ENCODE measurements around the gene NCAPG. TPM values are rescaled to one million over a fixed set of nuclear protein-coding genes. Genes with fewer than 3 reads are reported as not detected.
"Not testable (repeated sequence)": the region's sequence is repeated elsewhere in the genome, so short reads cannot be mapped to it uniquely, and the experiment has no call there.

The NCAPG gene
- total and polyA plus RNA-seq, 10 of the 15 experiments (the other 5 are each of a cell fraction or from before 2014, with no cell fraction given), result 17.3 to 93.9 (median 53.7) TPM

- no peaks in the 10 kb centered on the region for H3K79me2 ChIP-seq (ENCODE audit: control insufficient read depth, insufficient read depth, low read length)
- BruUV-seq (replicated peaks), result no TSS peak
- no peak overlapping the region for H3K4me2 ChIP-seq (ENCODE audit: control insufficient read depth, insufficient read depth)
- POLR2A ChIA-PET, result no interaction called here
- ATAC-seq (no peak), FAIRE-seq (no peak), DNase-seq (ENCODE audit: low read depth, low spot score) (no peak)
- H3K27ac ChIP-seq (ENCODE audit: control insufficient read depth, insufficient read depth), result no peak overlapping the region
- no peak for TF ChIP-seq TAF1 (IDR thresholded peaks at IDR 0.05; ENCODE audit: borderline replicate concordance, low read depth, low read length)
- no peak for TF ChIP-seq CTCF (IDR thresholded peaks at IDR 0.05 in 2 of 3, conservative IDR thresholded peaks at IDR 0.05 in 1 of 3; ENCODE audit: control insufficient read depth in 2 of 3, extremely low read depth in 1 of 3, insufficient read depth in 1 of 3, low read depth in 3 of 3, low read length in 3 of 3)
- TF ChIP-seq HDAC2 (IDR thresholded peaks at IDR 0.05), result no peak
- TF ChIP-seq KDM1A (IDR thresholded peaks at IDR 0.05; ENCODE audit: borderline replicate concordance), result no peak
- no peak for TF ChIP-seq ZBTB33 (IDR thresholded peaks at IDR 0.05)
- TF ChIP-seq KAT2A (conservative IDR thresholded peaks at IDR 0.05; ENCODE audit: control insufficient read depth, low read depth, low read length), result no peak
- no peak for TF ChIP-seq PRDM15 (CRISPR knock-in tag; IDR thresholded peaks at IDR 0.05)
- no peak for TF ChIP-seq FOXM1 (IDR thresholded peaks at IDR 0.05; ENCODE audit: low read depth, low read length)
- TF ChIP-seq SIX5 (IDR thresholded peaks at IDR 0.05; ENCODE audit: low read depth, low read length, severe bottlenecking), result no peak
- no peak for TF ChIP-seq BMI1 (IDR thresholded peaks at IDR 0.05; ENCODE audit: borderline replicate concordance)
- RAD21 ChIA-PET (ENCODE audit: unreplicated experiment), result no interaction called here
- 99% methylated on average over 5 of the region's 5 CpGs for WGBS (ENCODE audit: insufficient coverage, insufficient replicate concordance, low lambda C conversion rate, missing lambda C conversion rate)
- no peaks in the 10 kb centered on the region for H3K36me3 ChIP-seq (ENCODE audit: control insufficient read depth in 2 of 2, insufficient read depth in 2 of 2, low read length in 1 of 2)
- SMC1A ChIA-PET (ENCODE audit: uncharacterized antibody, unreplicated experiment), result no interaction called here
- no peak overlapping the region for H3K9ac ChIP-seq (ENCODE audit: control insufficient read depth, insufficient read depth, low read length)
- no peaks in the 10 kb centered on the region for H3K27me3 ChIP-seq (replicated peaks in 1 of 2; ENCODE audit: control insufficient read depth in 2 of 2, insufficient read depth in 2 of 2, low read length in 1 of 2)
- CTCF ChIA-PET, result no interaction called here
- no peaks in the 10 kb centered on the region; the same call in 2 of the 3 replicates for H3K9me3 ChIP-seq (replicated peaks; ENCODE audit: control insufficient read depth, insufficient read depth, low read length)
- no peaks in the 10 kb centered on the region for H4K20me1 ChIP-seq (ENCODE audit: control insufficient read depth, insufficient read depth)
- H3K4me1 ChIP-seq (ENCODE audit: control insufficient read depth, insufficient read depth, low read length), result no peaks in the 10 kb centered on the region
- in situ Hi-C loops (cut with MboI) (no loop called here), intact Hi-C loops (cut with micrococcal nuclease; ENCODE audit: unreplicated experiment) (no loop called here)
- no peak overlapping the region for H2AFZ ChIP-seq (ENCODE audit: control insufficient read depth, low read depth, low read length)
- no peak overlapping the region for H3K4me3 ChIP-seq
Measured at GRCh38 chr4:17859793-17860406, 49.1 kb downstream of the NCAPG start.

GRCh38 chr4:17861906-17862305 lies 51.1 kb downstream of the NCAPG start:
- H3K4me3 ChIP-seq; FAIRE-seq; BruUV-seq (replicated peaks); DNase-seq (ENCODE audit: low read depth, low spot score); H3K27ac ChIP-seq (ENCODE audit: control insufficient read depth, insufficient read depth); H3K79me2 ChIP-seq (ENCODE audit: control insufficient read depth, insufficient read depth, low read length); H3K9me3 ChIP-seq (replicated peaks; ENCODE audit: control insufficient read depth, insufficient read depth, low read length); H3K36me3 ChIP-seq (ENCODE audit: control insufficient read depth in 2 of 2, insufficient read depth in 2 of 2, low read length in 1 of 2); ATAC-seq; CTCF ChIA-PET; H3K4me2 ChIP-seq (ENCODE audit: control insufficient read depth, insufficient read depth); RAD21 ChIA-PET (ENCODE audit: unreplicated experiment); SMC1A ChIA-PET (ENCODE audit: uncharacterized antibody, unreplicated experiment); H2AFZ ChIP-seq (ENCODE audit: control insufficient read depth, low read depth, low read length); H4K20me1 ChIP-seq (ENCODE audit: control insufficient read depth, insufficient read depth); H3K27me3 ChIP-seq (replicated peaks in 1 of 2; ENCODE audit: control insufficient read depth in 2 of 2, insufficient read depth in 2 of 2, low read length in 1 of 2); in situ Hi-C loops (cut with MboI); intact Hi-C loops (cut with micrococcal nuclease; ENCODE audit: unreplicated experiment); H3K9ac ChIP-seq (ENCODE audit: control insufficient read depth, insufficient read depth, low read length); POLR2A ChIA-PET; H3K4me1 ChIP-seq (ENCODE audit: control insufficient read depth, insufficient read depth, low read length): not testable (repeated sequence)

All from GM12878 (cell line).